Subcutaneous adipose tissue (tissue), 4 donors: ENCODE data around the gene ZNF613. TPM values are rescaled to one million over a fixed set of nuclear protein-coding genes. Genes with fewer than 3 reads are reported as not detected.

Experiments used
- total RNA-seq, 4 donors: library from RNA; depleted of rRNA; stranded (reverse); fragments of >200 nt; gene quantifications; one replicate each; pipeline ENCODE4 v1.1.0, GENCODE V29; 2016
- TF ChIP-seq, protein P1 (sequence below): fragments of 450-650 bp; IDR thresholded peaks from one replicate; pipeline ENCODE4 v1.5.1; 2016; ENCODE audit warnings: low read depth, mild to moderate bottlenecking, control low read depth, antibody characterized with exemption, moderate library complexity

Gene ZNF613
- total RNA-seq, 4 donors from 2014 or later, result 6.4 to 7.2 (median 6.6) TPM

DNA sequence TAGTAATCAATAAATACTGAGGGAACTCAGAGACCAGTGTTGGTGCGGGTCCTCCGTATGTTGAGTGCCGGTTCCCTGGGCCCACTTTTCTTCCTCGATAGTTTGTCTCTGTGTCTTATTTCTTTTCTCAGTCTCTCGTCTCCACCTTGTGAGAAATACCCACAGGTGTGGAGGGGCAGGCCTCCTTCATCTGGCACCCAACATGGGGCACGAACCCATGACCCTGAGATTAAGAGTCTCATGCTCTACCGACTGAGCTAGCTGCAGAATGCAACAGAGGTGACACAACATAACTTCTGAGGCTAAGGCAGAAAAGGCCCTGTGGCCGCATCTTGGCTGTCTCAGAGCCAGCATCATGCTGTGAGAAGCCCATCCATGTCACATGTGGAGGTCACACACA is 5.3 kb upstream of the ZNF613 start:
- TF ChIP-seq, protein P1, sequence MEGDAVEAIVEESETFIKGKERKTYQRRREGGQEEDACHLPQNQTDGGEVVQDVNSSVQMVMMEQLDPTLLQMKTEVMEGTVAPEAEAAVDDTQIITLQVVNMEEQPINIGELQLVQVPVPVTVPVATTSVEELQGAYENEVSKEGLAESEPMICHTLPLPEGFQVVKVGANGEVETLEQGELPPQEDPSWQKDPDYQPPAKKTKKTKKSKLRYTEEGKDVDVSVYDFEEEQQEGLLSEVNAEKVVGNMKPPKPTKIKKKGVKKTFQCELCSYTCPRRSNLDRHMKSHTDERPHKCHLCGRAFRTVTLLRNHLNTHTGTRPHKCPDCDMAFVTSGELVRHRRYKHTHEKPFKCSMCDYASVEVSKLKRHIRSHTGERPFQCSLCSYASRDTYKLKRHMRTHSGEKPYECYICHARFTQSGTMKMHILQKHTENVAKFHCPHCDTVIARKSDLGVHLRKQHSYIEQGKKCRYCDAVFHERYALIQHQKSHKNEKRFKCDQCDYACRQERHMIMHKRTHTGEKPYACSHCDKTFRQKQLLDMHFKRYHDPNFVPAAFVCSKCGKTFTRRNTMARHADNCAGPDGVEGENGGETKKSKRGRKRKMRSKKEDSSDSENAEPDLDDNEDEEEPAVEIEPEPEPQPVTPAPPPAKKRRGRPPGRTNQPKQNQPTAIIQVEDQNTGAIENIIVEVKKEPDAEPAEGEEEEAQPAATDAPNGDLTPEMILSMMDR, result no peak

- TF ChIP-seq, protein P1, result no peak
Observed at GRCh38 chr19:51926426-51926783, 867 bp upstream of the ZNF613 start.

GRCh38 chr19:51927859-51928258 is 587 bp downstream of the ZNF613 start:
- TF ChIP-seq, protein P1, result no peak

- TF ChIP-seq, protein P1, result no peak
Observed at GRCh38 chr19:51931921-51932320, 4.6 kb downstream of the ZNF613 start.

DNA sequence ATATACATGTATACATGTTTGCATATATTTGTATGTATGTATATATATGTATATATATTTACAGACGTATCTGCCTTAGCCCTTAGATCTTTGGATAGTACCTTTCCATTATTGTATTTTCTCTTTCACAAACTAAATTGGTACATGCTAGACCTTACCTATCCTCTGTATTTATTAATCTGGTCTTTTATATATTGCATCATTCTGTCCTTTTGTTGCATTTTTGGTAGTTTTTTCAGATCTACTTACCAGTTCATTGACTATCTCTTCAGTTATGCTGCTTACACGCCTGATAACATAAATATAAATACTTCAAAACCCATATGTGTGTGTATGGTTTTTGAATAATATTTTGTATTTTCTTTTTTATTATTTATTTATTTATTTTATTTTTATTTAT is 11.7 kb downstream of the ZNF613 start:
- TF ChIP-seq, protein P1, result no peak

DNA sequence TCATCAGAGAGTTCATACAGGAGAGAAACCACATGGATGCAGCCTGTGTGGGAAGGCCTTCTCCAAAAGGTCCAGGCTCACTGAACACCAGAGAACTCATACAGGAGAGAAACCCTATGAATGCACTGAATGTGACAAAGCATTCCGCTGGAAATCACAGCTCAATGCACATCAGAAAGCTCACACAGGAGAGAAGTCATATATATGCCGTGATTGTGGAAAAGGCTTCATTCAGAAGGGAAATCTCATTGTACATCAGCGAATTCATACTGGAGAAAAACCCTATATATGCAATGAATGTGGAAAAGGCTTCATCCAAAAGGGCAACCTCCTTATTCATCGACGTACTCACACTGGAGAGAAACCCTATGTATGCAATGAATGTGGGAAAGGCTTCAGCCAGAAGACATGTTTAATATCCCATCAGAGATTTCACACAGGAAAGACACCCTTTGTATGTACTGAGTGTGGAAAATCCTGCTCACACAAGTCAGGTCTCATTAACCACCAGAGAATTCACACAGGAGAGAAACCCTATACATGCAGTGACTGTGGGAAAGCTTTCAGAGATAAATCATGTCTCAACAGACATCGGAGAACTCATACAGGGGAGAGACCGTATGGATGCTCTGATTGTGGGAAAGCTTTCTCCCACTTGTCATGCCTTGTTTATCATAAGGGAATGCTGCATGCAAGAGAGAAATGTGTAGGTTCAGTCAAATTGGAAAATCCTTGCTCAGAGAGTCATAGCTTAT is 17.7 kb downstream of the ZNF613 start:
- TF ChIP-seq, protein P1, result no peak

DNA sequence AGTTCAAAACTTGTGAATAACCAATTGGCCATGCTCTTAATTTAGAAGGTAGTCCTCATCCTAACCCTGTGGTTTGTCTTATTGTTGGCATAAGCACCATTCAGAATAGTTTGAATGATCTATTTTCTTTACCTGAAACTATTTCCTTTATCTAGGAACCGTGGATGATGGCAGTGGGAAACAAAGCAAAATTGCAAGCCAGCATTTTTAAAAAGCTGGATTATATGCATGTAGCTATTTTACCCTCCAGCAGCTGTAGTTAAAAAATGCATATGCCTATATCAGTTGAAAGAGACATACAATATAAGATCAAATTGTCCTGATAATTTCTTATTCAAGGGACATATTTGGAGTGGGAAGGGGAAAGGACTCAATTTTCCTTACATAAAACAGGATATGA is 19.3 kb downstream of the ZNF613 start:
- TF ChIP-seq, protein P1, result no peak
